Progenitor cell of endocrine pancreas (in vitro differentiated cells): ENCODE results near the gene EYA2. TPM values are rescaled to one million over a fixed set of nuclear protein-coding genes. Genes with fewer than 3 reads are reported as not detected.

ENCODE experiments used
- DNase-seq: peaks from one replicate; pipeline ENCODE4 v3.0.0; 2021; ENCODE audit warnings: low spot score; ENCODE audit not compliant: unreplicated experiment
- H3K27ac Mint-ChIP-seq: 2 replicates; pipeline ENCODE4 v1.8.0; 2021; ENCODE audit warnings: mild to moderate bottlenecking, moderate library complexity, mixed read lengths
- H3K27me3 Mint-ChIP-seq: 2 replicates; pipeline ENCODE4 v1.8.0; 2021; ENCODE audit warnings: mixed read lengths
- H3K36me3 Mint-ChIP-seq: 2 replicates; pipeline ENCODE4 v1.8.0; 2022; ENCODE audit warnings: mixed read lengths; ENCODE audit not compliant: insufficient read depth
- H3K4me1 Mint-ChIP-seq: 2 replicates; pipeline ENCODE4 v1.8.0; 2021; ENCODE audit warnings: low read depth, mixed read lengths
- H3K4me3 Mint-ChIP-seq: 2 replicates; pipeline ENCODE4 v1.8.0; 2021; ENCODE audit warnings: low read depth, mild to moderate bottlenecking, moderate library complexity, mixed read lengths
- H3K9me3 Mint-ChIP-seq: 2 replicates; pipeline ENCODE4 v1.8.0; 2021; ENCODE audit warnings: low read depth, mixed read lengths
- total RNA-seq: library from RNA; stranded (reverse); gene quantifications from 2 replicates; pipeline ENCODE4 v1.2.1, GENCODE V29; 2021
- TF ChIP-seq, protein P1 (sequence below): fragments of 200-600 bp; sonication (generic); IDR thresholded peaks from one replicate; pipeline ENCODE4 v1.5.0; 2021; ENCODE audit warnings: antibody characterized with exemption, mild to moderate bottlenecking; ENCODE audit not compliant: unreplicated experiment

Gene EYA2
- total RNA-seq, 1 donor from 2014 or later: 0.53 TPM

DNA sequence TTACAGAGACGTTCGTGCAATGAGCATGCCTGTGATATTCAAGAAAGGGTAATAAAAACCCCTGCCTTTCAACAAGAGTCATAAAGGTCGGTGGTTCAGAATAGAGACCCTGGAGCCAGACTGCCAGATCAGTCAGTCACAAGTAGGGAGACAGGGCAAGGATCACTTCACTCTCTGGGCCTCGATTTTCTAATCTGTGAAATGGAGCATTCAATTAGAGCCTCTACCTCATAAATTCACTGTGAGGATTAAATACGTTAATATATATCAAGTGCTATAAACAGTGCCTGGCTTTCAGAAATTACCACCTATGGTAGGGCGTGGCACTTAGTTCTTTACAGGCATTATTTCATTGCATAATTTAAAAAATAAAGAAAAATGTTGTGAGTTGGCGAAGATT, 43.7 kb upstream of the EYA2 start:
- Mint-ChIP-seq H3K36me3 (no peaks in the 10 kb centered on the region), H3K27me3 (peaks cover 3% of the 10 kb centered on the region), H3K9me3 (peaks cover 5% of the 10 kb centered on the region), H3K27ac (no peak overlapping the region), H3K4me1 (peaks cover 2% of the 10 kb centered on the region), H3K4me3 (no peak overlapping the region)
- no peak for DNase-seq
- TF ChIP-seq, protein P1, sequence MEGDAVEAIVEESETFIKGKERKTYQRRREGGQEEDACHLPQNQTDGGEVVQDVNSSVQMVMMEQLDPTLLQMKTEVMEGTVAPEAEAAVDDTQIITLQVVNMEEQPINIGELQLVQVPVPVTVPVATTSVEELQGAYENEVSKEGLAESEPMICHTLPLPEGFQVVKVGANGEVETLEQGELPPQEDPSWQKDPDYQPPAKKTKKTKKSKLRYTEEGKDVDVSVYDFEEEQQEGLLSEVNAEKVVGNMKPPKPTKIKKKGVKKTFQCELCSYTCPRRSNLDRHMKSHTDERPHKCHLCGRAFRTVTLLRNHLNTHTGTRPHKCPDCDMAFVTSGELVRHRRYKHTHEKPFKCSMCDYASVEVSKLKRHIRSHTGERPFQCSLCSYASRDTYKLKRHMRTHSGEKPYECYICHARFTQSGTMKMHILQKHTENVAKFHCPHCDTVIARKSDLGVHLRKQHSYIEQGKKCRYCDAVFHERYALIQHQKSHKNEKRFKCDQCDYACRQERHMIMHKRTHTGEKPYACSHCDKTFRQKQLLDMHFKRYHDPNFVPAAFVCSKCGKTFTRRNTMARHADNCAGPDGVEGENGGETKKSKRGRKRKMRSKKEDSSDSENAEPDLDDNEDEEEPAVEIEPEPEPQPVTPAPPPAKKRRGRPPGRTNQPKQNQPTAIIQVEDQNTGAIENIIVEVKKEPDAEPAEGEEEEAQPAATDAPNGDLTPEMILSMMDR: no peak

GRCh38 chr20:46851746-46852145, 42.9 kb upstream of the EYA2 start:
- Mint-ChIP-seq H3K36me3 (no peaks in the 10 kb centered on the region), H3K27me3 (peaks cover 3% of the 10 kb centered on the region), H3K4me1 (peaks cover 2% of the 10 kb centered on the region), H3K27ac (no peak overlapping the region), H3K9me3 (peaks cover 5% of the 10 kb centered on the region), H3K4me3 (no peak overlapping the region)
- DNase-seq: no peak
- TF ChIP-seq, protein P1: no peak

DNA sequence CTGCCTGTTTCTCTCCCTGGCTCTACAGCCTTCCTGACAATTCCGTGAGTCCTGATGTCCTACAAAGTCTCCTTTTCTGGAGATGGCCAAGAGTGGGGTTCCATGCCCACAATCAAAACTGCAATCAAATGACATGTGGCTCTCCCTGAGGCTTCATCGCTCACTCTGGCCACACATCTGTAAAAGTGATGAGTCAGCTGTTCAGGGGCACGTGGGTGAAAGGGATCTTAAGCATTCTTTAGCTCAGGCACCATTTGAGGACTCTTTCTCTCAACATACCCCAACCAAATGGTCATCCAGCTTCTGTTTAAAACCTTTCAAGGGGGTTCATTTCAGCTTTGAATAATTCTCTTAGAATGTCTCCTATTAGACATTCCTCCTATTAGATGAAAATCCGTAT, 42.3 kb upstream of the EYA2 start:
- Mint-ChIP-seq H3K4me1 (peaks cover 2% of the 10 kb centered on the region), H3K9me3 (peaks cover 5% of the 10 kb centered on the region), H3K27me3 (peaks cover 3% of the 10 kb centered on the region), H3K27ac (no peak overlapping the region), H3K4me3 (no peak overlapping the region), H3K36me3 (no peaks in the 10 kb centered on the region)
- no peak for DNase-seq
- TF ChIP-seq, protein P1: no peak

DNA sequence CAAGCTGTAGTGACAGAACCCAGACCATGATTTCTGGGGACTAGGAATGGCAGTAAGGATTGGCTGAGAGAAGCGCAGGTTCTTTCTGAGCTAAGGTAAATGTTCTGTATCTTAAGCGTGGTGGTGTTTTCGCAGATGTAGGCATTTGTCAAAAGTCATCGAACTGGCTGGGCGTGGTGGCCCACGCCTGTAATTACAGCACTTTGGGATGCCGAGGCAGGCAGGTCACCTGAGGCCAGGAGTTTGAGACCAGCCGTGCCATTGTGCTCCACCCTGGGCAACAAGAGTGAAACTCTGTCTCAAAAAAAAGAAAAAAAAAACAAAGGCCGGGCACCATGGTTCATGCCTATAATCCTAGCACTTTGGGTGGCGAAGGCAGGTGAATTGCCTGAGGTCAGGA, 40.7 kb upstream of the EYA2 start:
- no peaks in the 10 kb centered on the region for H3K36me3 Mint-ChIP-seq
- TF ChIP-seq, protein P1: no peak
- peaks cover 3% of the 10 kb centered on the region for H3K27me3 Mint-ChIP-seq
- no peak for DNase-seq
- H3K4me1 Mint-ChIP-seq: peaks cover 2% of the 10 kb centered on the region
- no peak overlapping the region for H3K27ac Mint-ChIP-seq
- H3K9me3 Mint-ChIP-seq: no peaks in the 10 kb centered on the region
- no peak overlapping the region for H3K4me3 Mint-ChIP-seq

GRCh38 chr20:46857061-46857831, 37.4 kb upstream of the EYA2 start:
- Mint-ChIP-seq H3K4me1 (no peaks in the 10 kb centered on the region), H3K4me3 (no peak overlapping the region), H3K27ac (no peak overlapping the region), H3K9me3 (peaks cover 10% of the 10 kb centered on the region), H3K36me3 (no peaks in the 10 kb centered on the region), H3K27me3 (peaks cover 3% of the 10 kb centered on the region)
- no peak for DNase-seq
- TF ChIP-seq, protein P1: no peak
